Activated CD4-positive, CD25-positive, alpha-beta regulatory T cell treated with anti-CD3 and anti-CD28 coated beads, Interleukin-2, amount 50 U/mL, for 72 hours (primary cell): Measurements from ENCODE around the gene KHNYN.
"Not testable (repeated sequence)": the region's sequence is repeated elsewhere in the genome, so short reads cannot be mapped to it uniquely, and the experiment has no call there.

ENCODE experiments used
- DNase-seq: peaks from one replicate; pipeline ENCODE4 v3.0.0; 2021

Gene KHNYN

GRCh38 chr14:24429395-24430142 lies at the start of gene KHNYN, which contains the start of gene CBLN3:
Gene KHNYN (plus strand): TSS chr14:24429954. CDS start chr14:24430731, 777 bp downstream.
Gene CBLN3 (minus strand): TSS chr14:24429668. CDS start chr14:24429054, 614 bp downstream.
- peak; percentile 91 for DNase-seq

- no peak for DNase-seq
Observed at GRCh38 chr14:24381363-24382063, 48.2 kb upstream of the KHNYN start.

GRCh38 chr14:24382064-24382371 lies 47.7 kb upstream of the KHNYN start:
- DNase-seq = no peak

- no peak for DNase-seq
Observed at GRCh38 chr14:24384169-24384568, 45.6 kb upstream of the KHNYN start.

GRCh38 chr14:24385524-24385923 lies 44.2 kb upstream of the KHNYN start:
- no peak for DNase-seq

GRCh38 chr14:24387009-24387345 lies 42.8 kb upstream of the KHNYN start:
- no peak for DNase-seq

- DNase-seq = not testable (repeated sequence)
Observed at GRCh38 chr14:24387579-24387978, 42.2 kb upstream of the KHNYN start.

GRCh38 chr14:24388474-24389179 lies 41.1 kb upstream of the KHNYN start:
- DNase-seq = no peak

- DNase-seq = no peak
Observed at GRCh38 chr14:24389226-24389848, 40.4 kb upstream of the KHNYN start.

- DNase-seq = no peak
Observed at GRCh38 chr14:24390701-24391468, 38.9 kb upstream of the KHNYN start.

- DNase-seq = no peak
Observed at GRCh38 chr14:24392325-24393091, 37.2 kb upstream of the KHNYN start.

- no peak for DNase-seq
Observed at GRCh38 chr14:24394275-24394674, 35.5 kb upstream of the KHNYN start.

- no peak for DNase-seq
Observed at GRCh38 chr14:24395609-24396582, 33.9 kb upstream of the KHNYN start.

GRCh38 chr14:24397639-24398292 lies 32.0 kb upstream of the KHNYN start:
- DNase-seq = no peak

- DNase-seq = no peak
Observed at GRCh38 chr14:24398293-24398652, 31.5 kb upstream of the KHNYN start.

- no peak for DNase-seq
Observed at GRCh38 chr14:24398653-24399446, 30.9 kb upstream of the KHNYN start, which contains the start of gene NYNRIN. Gene NYNRIN (plus strand): TSS chr14:24399003. CDS start chr14:24399247, 244 bp downstream.

GRCh38 chr14:24399447-24399822 lies 30.3 kb upstream of the KHNYN start:
- no peak for DNase-seq

GRCh38 chr14:24399999-24400718 lies 29.6 kb upstream of the KHNYN start:
- DNase-seq = no peak
